HEK293T (cell line): Measurements from ENCODE around the gene L1CAM.

Experiments used
- FOXK2 ChIP-seq: fragments of 450-650 bp; IDR thresholded peaks from 2 replicates; pipeline ENCODE4 v1.6.1; 2016; ENCODE audit warnings: mild to moderate bottlenecking
- LEF1 ChIP-seq: fragments of 450-650 bp; IDR thresholded peaks from 2 replicates; pipeline ENCODE4 v1.6.1; 2017; ENCODE audit warnings: mild to moderate bottlenecking, borderline replicate concordance
- SP1 ChIP-seq: fragments of 450-650 bp; IDR thresholded peaks from 2 replicates; pipeline ENCODE4 v1.6.1; 2017

- no peak for TF ChIP-seq SP1
- TF ChIP-seq FOXK2 = no peak
- TF ChIP-seq LEF1 = no peak
Measured at GRCh38 chrX:153903991-153904957, 18.3 kb upstream of the L1CAM start, which contains the start of gene AVPR2.
